Measurements from ENCODE around the gene TET1. TPM values are rescaled to one million over a fixed set of nuclear protein-coding genes. Genes with fewer than 3 reads are reported as not detected.
"Not testable (repeated sequence)": the region's sequence is repeated elsewhere in the genome, so short reads cannot be mapped to it uniquely, and the experiment has no call there.

Gene TET1
- total RNA-seq, 1 donor from 2014 or later, result 3.1 TPM

DNA sequence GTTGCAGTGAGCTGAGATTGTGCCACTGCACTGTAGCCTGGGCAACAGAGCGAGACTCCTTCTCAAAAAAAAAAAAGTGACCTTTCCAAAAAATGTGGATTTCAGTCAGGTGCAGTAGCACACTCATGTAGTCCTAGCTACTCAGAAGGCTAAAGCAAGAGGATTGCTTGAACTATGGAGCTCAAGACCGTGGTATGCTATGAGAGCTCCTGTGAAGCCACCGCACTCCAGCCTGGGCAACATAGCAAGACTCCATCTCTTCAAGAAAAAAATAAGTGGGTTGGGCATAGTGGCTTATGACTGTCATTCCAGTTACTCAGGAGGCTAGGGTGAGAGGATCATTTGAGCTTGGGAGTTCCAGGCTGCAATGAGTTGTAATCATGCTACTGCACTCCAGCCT, 51.1 kb downstream of the TET1 start:
- DNase-seq (ENCODE audit: low read depth), result no peak

- DNase-seq (ENCODE audit: low read depth), result not testable (repeated sequence)
These were observed 53.8 kb downstream of the TET1 start for GRCh38 chr10:68613974-68614373.

DNA sequence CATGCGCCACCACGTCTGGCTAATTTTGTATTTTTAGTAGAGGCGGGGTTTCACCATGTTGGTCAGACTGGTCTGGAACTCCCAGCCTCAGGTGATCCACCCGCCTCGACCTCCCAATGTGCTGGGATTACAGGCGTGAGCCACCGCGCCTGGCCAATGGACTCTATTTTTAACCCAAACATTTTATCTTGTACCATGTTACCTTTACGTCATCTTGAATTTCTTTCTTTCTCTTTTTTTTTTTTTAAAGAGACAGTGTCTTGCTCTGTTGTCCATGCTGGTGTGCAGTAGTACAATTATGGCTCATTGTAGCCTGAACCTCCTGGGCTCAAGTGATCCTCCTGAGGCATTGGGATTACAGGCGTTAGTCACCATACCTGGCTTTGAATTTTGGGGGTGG, 57.6 kb downstream of the TET1 start:
- DNase-seq (ENCODE audit: low read depth), result not testable (repeated sequence)

DNA sequence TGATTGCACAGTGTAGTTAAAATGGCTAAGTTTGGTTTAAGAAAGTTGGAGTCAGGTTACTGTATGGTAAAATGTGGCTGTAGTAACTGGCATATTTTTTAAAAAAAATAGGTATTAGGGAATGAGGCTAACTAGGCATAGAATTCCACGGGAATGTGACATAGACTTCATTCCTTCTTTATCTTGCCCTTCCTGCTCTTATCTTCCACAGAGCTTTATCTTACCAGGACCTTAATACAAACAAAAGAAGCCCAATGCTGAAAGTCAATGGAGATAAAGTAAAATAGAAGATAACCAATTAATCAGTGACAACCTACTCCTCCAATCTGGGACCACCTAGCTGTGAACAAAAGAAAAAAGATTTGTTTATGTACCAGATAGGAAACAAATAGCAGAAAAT, 58.1 kb downstream of the TET1 start:
- no peak for DNase-seq (ENCODE audit: low read depth)

DNA sequence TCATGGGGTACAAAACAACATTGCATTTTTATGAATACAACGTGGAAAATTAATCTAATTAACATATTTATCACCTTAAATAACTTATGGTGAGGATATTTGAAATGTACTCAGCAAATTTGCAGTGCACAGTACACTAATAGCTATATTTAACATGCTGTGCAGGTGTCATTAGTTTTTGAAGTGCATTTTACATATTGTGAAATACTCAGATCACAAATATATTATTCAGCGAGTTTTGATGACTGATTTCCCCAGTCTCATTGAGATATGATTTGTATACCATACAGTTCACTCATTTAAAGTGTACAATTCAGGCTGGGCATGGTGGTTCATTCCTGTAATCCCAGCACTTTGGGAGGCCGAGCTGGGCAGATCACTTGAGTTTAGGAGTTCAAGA, 59.5 kb downstream of the TET1 start:
- no peak for DNase-seq (ENCODE audit: low read depth)

DNA sequence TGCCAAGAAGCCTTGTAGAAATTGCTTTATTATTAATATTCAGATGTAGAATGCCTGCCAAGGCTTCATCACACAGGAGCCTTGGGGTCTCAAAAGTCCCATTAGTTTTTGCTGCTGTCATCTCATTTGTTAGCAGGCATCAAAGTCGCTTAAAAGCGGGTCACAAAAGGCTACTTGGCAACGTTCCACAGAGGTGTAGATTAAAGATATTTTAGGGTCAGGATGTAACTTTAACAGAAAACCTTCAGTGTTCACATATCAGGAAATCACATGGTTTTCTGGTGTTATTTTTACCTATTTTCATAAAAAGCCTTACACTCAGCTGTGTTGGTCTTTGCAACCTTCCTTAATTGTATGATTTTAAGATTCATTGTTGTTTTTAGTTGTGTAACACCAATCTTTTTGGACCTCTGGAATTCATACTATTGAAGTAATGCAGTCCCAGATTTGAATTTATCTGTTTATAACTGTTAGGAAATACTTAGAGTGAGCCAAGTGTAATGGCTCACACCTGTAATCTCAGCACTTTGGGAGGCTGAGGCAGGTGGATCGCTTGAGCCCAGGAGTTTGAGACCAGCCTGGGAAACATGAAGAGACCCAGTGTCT, 65.3 kb downstream of the TET1 start:
- DNase-seq (ENCODE audit: low read depth), result no peak

- DNase-seq (ENCODE audit: low read depth), result peak; percentile 75
These were observed 68.5 kb downstream of the TET1 start for GRCh38 chr10:68628576-68629127.

GRCh38 chr10:68632271-68632560, 72.1 kb downstream of the TET1 start:
- not testable (repeated sequence) for DNase-seq (ENCODE audit: low read depth)

GRCh38 chr10:68633281-68633680, 73.1 kb downstream of the TET1 start:
- no peak for DNase-seq (ENCODE audit: low read depth)

DNA sequence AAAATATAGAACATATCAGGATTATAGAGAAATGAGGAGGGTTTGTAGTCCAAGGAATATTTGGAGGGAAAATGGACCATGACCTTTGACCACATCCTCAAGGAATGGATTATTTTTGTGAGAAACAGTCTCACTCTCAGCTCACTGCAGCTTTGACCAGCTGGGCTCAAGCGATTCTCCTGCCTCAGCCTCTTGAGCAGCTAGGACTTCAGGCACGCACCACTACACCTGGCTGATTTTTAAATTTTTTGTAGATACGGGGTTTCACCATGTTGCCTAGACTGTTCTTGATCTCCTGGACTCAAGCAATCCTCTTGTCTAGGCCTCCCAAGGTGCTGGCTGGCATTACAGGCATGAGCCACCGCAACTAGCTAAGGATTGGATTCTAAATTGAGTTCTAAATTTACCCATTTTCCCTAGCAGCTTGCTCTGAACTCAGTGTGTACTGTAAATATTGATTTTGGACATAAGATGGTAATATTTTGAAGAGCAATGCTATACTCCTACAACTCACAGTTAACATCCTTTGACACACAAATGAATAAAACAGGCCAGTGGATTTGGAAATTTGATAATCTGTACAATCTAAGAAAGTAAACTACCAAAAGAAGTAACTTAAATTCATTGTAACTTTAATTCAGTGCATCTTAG, 73.8 kb downstream of the TET1 start:
- DNase-seq (ENCODE audit: low read depth), result no peak

GRCh38 chr10:68636335-68636734, 76.2 kb downstream of the TET1 start:
- DNase-seq (ENCODE audit: low read depth), result no peak

DNA sequence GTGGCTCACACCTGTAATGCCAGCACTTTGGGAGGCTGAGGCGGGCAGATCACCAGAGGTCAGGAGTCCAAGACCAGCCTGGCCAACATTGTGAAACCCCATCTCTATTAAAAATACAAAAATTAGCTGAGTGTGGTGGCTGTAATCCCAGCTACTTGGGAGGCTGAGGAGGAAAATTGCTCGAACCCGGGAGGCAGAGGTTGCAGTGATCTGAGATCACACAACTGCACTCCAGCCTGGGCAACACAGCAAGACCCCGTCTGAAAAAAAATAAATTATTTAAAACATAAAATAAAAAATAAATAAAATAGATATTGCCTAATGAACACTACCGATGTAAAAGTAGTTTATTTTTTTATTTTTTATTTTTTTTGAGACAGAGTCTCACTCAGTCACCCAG, 83.4 kb downstream of the TET1 start:
- DNase-seq (ENCODE audit: low read depth), result not testable (repeated sequence)

GRCh38 chr10:68647672-68648341, 87.7 kb downstream of the TET1 start:
- peak; percentile 98 for DNase-seq (ENCODE audit: low read depth)

- no peak for DNase-seq (ENCODE audit: low read depth)
These were observed 95.5 kb downstream of the TET1 start for GRCh38 chr10:68655620-68656126.

DNA sequence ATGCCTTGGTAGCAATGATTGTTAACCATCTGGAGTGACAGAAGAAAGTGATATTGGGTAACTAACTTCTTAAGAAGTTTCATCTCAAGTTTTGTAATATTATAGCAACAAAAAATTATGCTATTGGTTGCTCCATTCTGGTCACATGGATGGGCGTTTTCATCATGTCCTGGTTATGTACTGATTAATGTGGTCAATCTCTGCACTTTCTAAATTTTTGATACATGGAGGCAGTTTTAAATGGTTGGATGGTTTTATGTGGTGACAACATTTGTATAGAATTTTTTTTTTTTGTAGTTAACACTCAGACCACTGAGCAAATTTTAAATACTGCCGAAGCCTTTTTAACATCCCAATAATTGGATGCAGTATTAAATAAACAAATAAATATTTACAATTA, 105.7 kb downstream of the TET1 start:
- DNase-seq (ENCODE audit: low read depth), result peak; percentile 28

DNA sequence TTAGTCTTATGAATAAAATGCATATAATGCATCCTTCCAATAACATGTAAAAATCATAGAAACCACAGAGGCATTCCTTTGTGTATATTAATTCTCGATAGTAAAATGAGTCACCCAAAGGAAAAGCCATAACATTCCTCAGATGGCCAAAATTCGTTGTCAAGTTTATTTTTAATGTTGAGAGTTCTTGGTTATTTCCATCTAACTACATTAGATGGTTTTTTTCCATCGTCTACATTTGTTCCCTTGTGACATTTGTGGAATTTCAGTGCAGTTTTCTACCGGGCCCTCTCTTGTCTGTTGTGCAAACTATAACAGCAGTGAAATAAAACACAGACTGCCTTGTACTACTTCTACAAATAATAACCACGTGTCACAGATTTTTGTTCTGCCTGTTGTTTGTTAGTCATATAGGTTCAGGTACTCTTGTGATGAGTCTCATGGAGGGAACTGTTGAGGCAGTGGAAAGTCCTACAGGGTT, 106.2 kb downstream of the TET1 start:
- DNase-seq (ENCODE audit: low read depth), result peak; percentile 66

DNA sequence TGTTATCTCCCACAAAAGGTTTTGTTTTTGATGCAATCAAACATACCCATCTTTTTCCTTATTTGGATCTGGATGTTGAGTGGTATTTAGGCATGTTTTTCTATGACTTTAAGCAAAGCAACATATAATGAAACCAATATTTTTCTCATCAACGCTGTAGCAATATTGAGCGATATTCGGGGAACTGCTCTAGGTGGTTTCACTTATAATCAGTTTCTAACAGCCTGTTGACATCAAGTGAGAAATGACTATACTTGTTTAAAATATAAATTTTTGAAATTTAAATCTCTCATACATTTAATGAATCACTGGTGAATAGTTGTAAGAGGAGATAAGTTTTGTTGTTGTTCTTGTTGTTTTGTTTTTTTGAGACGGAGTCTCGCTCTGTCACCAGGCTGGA, 108.1 kb downstream of the TET1 start:
- no peak for DNase-seq (ENCODE audit: low read depth)

DNA sequence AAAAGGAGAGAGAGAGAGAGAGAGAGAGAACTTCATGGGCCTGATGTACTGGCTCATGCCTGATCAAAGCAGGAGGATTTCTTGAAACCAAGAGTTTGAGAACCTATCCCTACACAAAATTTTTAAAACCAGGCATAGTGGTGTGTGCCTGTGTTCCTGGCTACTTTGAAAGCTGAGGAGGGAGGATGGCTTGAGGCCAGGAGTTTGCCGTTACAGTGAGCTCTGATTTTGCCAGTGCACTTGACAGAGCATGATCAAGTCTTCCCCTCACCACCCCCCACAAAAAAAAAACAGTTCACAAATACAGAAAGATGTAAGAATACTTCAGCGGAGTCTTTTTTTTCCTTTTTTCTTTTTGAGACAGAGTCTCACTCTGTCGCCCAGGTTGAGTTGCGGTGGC, 108.8 kb downstream of the TET1 start:
- no peak for DNase-seq (ENCODE audit: low read depth)

- DNase-seq (ENCODE audit: low read depth), result no peak
These were observed 124.3 kb downstream of the TET1 start for GRCh38 chr10:68684413-68684812.

GRCh38 chr10:68696018-68696417, 135.9 kb downstream of the TET1 start:
- no peak for DNase-seq (ENCODE audit: low read depth)

DNA sequence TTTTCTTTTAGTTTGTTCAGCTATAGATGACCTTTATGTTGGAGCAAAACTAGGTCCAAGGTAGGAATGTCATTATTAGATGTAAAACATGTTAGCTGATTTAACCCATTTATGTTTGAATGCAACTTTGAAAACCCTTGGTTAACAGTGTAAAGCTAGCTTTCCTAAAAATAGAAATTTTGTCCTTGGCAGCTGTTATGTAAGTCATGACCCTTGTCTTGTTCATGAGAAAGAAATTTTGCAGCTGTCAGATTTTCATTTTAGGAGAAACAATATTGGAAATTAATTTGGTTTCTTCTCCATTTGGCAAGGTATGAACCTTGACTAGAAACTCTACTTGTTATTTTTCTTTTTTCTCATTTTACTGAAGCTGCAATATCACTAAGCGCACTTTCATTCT, 137.0 kb downstream of the TET1 start:
- DNase-seq (ENCODE audit: low read depth), result no peak

DNA sequence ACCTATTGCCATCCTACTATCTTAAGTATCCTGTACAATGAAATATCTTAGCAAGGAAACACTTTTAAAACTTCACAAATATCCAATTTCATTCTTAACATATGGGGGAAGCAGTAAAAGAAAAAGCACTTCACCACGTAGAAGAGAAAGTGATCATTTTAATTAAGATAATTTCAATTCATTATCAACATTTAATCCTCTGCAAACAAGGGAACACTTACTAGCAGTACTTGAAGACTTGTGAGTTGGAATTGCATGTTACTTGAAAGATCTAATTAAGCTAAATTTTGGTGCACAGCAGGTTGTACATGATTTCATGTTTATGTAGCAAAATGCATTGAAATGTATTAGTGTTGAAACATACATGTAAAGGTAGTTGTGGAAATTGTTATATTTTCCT, 140.1 kb downstream of the TET1 start:
- DNase-seq (ENCODE audit: low read depth), result no peak

GRCh38 chr10:68705548-68705947, 145.4 kb downstream of the TET1 start:
- no peak for DNase-seq (ENCODE audit: low read depth)
